ENCODE results near the gene TAB2. TPM values are rescaled to one million over a fixed set of nuclear protein-coding genes. Genes with fewer than 3 reads are reported as not detected.
"Not testable (repeated sequence)": the region's sequence is repeated elsewhere in the genome, so short reads cannot be mapped to it uniquely, and the experiment has no call there.

The TAB2 gene
- total RNA-seq, 1 donor from 2014 or later: 12.9 TPM

DNA sequence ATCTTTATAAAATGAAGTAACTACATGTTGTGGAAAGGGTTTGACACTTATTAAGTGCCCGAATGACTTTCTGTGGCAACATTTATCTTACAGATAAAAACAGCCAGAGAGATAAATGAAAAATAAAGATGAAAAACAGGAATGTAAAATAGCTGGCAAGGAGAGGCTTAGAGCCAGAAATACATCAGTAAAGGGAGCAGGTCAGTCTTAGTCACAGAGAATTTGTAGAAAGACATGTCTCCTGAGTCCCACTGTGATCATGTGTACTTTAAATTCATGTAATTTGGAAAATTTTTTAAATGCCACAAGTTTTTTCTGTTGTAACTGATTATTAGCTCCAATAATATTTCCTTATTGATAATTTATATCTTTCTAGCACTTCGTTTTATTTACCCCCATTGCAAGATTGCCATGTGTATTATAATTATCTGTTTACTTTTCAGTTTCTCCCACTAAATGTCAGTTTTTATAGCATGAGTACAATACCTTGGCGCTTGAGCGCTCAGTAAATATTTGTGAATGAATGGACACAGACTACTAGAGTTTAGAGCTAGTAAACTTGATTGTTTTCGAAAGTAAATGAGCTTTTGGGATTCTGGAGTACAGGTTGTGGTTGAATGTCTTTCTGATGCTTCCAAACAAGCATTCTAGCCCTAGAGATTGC, 15.2 kb downstream of the TAB2 start:
- no peak for DNase-seq (ENCODE audit: low read depth in 2 of 2)

- no peak for DNase-seq (ENCODE audit: low read depth in 2 of 2)
Observed at GRCh38 chr6:149333266-149333620, 15.7 kb downstream of the TAB2 start.

DNA sequence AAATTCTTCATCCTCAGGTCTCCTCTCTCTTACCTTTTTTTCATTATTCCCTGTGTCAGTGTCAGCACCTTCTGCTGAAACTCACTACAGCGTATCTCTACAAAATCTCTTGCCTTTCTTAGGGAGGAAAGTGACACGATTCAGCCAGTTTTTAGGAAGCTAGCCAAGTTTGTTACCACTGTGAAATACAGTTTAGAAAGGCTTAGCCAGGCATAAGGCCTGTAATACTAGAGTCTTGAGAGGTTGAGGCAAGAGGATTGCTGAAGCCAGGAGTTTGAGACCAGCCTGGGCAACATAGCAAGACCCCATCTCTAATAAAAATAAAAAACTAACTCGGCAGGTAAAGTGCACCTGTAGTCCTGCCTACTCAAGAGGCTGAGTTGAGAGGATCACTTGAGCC, 16.7 kb downstream of the TAB2 start:
- DNase-seq (ENCODE audit: low read depth in 2 of 2): peak; percentile 25 to 82

GRCh38 chr6:149334682-149335160, 17.2 kb downstream of the TAB2 start:
- peak; percentile 48 to 75 for DNase-seq (ENCODE audit: low read depth in 2 of 2)

DNA sequence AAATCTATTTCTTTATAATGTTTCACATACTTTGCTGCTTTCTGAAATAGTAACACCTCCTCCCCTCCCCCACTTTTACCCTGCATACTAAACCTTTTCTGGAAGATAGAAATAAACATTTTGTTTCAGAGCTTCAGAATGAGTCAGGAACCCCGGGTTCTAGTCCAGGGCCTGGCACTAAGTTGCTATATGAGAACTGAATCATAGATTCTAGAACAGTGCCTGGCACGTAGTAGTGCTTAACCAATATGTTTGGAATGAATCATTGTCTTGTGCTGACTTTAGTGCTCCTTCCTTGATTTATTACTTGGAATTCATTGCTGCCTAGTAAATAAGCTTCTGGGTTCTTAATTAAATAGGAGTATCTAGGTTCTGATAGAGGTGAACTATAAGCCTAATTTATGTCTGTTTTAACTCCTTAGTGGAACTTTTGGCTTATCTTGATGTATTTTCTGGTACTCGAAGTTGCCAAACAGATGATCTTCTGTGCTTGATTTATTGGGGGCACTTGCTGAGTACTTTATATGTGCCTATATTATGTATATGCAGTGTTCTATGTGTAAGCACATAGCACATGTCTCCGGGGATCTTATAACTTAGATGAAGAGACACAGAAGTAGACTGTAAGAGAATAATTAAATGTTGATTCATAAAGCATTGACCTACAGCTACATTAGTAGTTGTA, 18.6 kb downstream of the TAB2 start:
- DNase-seq (ENCODE audit: low read depth in 2 of 2): peak in 1 of 2 donors; percentile 76

DNA sequence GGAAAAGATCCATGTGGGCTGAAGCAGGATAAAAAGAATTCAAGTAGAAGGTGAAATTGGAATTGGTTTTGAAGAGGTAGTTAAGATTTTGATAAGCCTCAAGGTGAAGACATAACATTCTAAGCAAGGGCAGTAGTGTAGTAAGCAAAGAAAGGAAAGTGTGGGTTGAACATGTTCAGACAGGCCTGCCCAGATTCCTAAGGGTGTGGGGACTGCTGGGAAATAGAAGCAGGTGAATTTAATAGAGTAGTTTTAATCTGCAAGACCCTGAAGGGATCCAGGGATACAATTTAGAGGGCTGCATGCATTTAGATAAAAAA, 19.1 kb downstream of the TAB2 start:
- DNase-seq (ENCODE audit: low read depth in 2 of 2): peak in 1 of 2 donors; percentile 23

- peak; percentile 43 to 44 for DNase-seq (ENCODE audit: low read depth in 2 of 2)
Observed at GRCh38 chr6:149337320-149337719, 19.8 kb downstream of the TAB2 start.

- DNase-seq (ENCODE audit: low read depth in 2 of 2): no peak
Observed at GRCh38 chr6:149340200-149340599, 22.7 kb downstream of the TAB2 start.

GRCh38 chr6:149342525-149342924, 25.0 kb downstream of the TAB2 start:
- DNase-seq (ENCODE audit: low read depth in 2 of 2): no peak

- DNase-seq (ENCODE audit: low read depth in 2 of 2): no peak
Observed at GRCh38 chr6:149343501-149343900, 26.0 kb downstream of the TAB2 start.

DNA sequence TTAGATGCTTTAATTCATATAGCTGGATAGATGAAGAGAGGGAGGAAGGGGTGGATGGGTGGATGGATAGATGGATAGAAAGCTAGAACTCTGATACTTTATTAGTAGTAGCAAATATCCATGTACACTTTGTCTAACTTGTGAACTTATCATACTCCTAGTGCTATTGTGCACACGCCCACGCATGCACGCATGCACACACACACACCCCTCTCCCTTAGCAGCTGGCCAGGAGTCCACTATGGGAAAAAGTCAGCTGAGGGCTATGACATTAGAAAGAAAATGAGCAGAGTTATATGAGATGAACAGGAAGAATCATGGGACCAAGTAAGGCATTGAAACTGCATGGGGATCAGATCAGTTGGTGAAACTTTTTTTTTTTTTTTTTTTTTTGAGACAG, 28.6 kb downstream of the TAB2 start:
- no peak for DNase-seq (ENCODE audit: low read depth in 2 of 2)

DNA sequence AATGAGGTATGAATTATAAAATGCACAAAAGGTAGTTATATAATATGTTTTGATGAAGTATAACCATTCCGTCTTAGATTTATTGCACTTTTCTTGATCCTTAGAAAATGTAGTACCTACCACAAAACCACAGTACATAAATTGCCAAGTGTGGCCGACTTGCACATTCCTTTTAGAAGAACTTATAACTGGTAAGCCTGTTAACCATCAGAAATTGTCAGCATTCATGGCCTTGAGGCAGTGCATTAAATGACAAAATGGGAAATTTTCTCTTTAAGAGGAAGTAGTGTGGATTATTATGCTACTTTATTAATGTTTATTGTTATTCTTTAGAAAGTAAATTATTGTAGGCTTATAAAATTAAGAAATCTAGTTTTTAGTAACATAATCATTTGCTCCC, 29.6 kb downstream of the TAB2 start:
- DNase-seq (ENCODE audit: low read depth in 2 of 2): no peak

- DNase-seq (ENCODE audit: low read depth in 2 of 2): not testable (repeated sequence)
Observed at GRCh38 chr6:149349279-149349678, 31.8 kb downstream of the TAB2 start.

DNA sequence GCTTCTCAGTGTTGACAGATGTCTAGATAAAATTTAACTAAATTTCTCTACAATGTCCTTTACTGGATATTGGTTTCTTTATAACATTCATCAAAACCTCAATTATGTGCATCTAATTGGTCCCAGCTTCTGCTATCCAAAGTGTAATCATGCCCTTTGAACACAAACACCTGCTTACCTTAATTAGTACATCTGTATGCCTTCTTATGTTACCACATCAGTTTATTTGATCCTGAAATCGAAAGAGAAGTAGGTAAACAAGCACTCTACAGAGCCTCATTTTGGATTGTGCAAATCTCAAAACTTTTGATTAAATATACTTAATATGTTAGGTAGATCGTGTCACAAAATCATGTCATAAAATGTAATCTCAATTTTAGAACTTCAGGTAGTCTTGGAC, 36.5 kb downstream of the TAB2 start:
- no peak for DNase-seq (ENCODE audit: low read depth in 2 of 2)

DNA sequence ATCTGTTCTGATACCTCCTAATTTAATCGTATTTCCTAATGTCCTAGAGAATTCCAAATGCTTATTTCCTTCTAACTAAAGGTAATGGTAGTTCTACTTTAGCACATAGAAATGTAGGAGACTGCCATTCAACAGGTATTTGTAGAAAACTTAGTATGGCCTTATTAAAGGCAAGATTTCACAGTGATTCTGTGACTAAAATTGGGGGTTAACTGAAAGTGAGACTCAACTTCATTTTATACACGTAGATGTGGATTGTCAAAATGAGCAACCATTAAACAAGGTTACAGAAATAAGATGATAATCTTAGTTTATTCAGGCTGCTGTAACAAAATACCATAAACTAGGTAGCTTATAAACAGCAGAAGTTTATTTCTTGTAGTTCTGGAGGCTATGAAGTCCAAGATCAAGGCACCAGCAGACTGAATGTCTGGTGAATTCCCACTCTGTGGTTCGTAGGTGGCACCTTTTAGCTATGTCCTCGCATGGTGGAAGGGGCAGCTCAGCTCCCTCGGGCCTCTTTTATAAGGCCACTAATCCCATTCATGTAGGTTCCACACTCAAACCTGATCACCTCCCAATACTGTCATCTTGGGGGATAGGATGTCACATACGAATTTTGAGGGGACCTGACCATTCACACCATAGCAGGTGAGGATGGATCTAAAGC, 38.7 kb downstream of the TAB2 start:
- no peak for DNase-seq (ENCODE audit: low read depth in 2 of 2)

- DNase-seq (ENCODE audit: low read depth in 2 of 2): no peak
Observed at GRCh38 chr6:149357726-149358538, 40.4 kb downstream of the TAB2 start.

DNA sequence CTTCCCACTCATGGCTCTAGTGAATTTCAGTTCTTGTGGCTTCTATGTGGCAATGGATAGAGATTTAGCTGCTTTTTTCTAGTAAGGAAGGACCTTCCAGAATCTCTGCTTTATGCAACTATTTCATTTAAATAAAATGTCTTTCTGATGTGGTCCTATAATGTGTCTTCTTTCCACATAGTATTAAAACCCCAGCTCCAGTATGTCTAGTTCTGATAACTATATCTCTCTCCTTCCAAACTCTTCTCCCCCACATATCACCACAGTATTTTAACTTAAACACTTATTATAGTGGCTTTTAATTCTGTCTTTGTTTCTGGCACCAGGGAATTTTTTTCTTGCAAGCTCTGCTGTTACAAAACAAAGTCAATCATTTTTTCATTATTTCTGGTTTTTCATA, 41.9 kb downstream of the TAB2 start:
- DNase-seq (ENCODE audit: low read depth in 2 of 2): no peak

GRCh38 chr6:149360536-149360935, 43.0 kb downstream of the TAB2 start:
- no peak for DNase-seq (ENCODE audit: low read depth in 2 of 2)

GRCh38 chr6:149362289-149362688, 44.8 kb downstream of the TAB2 start:
- no peak for DNase-seq (ENCODE audit: low read depth in 2 of 2)

- no peak for DNase-seq (ENCODE audit: low read depth in 2 of 2)
Observed at GRCh38 chr6:149363154-149363553, 45.6 kb downstream of the TAB2 start.

- DNase-seq (ENCODE audit: low read depth in 2 of 2): no peak
Observed at GRCh38 chr6:149364557-149364956, 47.0 kb downstream of the TAB2 start.

- no peak for DNase-seq (ENCODE audit: low read depth in 2 of 2)
Observed at GRCh38 chr6:149365197-149365596, 47.7 kb downstream of the TAB2 start.
